ENCODE measurements around the gene IKZF1. TPM values are rescaled to one million over a fixed set of nuclear protein-coding genes. Genes with fewer than 3 reads are reported as not detected.

The IKZF1 gene
- total RNA-seq (100 to 1,000 TPM; 416 to 435 TPM), polyA plus RNA-seq (100 to 1,000 TPM; 145 to 257 (median 209) TPM), total RNA-seq (436 to 728 (median 483) reads per million in 6 experiments)

DNA sequence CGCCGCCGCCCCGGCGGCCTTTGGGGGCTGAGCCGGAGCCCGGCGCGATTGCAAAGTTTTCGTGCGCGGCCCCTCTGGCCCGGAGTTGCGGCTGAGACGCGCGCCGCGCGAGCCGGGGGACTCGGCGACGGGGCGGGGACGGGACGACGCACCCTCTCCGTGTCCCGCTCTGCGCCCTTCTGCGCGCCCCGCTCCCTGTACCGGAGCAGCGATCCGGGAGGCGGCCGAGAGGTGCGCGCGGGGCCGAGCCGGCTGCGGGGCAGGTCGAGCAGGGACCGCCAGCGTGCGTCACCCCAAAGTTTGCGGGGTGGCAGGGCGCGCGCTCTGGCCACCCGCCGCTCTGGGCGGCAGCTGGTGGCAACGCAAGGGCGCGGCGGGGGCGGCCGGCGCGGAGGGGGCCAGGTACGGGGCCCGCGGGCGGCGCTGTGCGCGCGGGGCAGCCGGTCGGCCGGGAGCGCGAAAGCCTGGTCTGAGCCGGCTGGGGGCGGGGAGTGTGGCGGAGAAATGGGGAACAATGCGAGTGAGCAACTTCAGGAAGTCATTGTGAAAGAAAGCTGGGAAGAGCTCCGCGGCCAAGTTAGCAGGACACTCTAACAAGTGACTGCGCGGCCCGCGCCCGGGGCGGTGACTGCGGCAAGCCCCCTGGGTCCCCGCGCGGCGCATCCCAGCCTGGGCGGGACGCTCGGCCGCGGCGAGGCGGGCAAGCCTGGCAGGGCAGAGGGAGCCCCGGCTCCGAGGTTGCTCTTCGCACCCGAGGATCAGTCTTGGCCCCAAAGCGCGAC, at the start of gene IKZF1:
Gene IKZF1, plus strand, starts transcription at position 588 of the 782 bp plus-strand sequence. CDS start 14,346 bp downstream, outside the sequence.
- Mint-ChIP-seq H3K9me3 (no peaks in the 10 kb centered on the region), H3K27ac (peak within 1 kb of the TSS; percentile 89 to 100 (median 98)), H3K4me1 (peaks cover 31 to 68% (median 54%) of the 10 kb centered on the region in 4 donors), H3K27me3 (no peaks in the 10 kb centered on the region), H3K36me3 (peaks cover 25 to 32% (median 30%) of the 10 kb centered on the region in 3 donors), H3K4me3 (peak within 1 kb of the TSS; percentile 88 to 100 (median 100))
- peak; percentile 34 to 41 for ATAC-seq
- DNase-seq: peak in 8 of 10 donors; percentile 51 to 70 (median 61)
- POLR2A ChIA-PET: interaction anchor here (0.8 to 32.9 kb wide), 23 partner anchors 11 to 162 kb away, joined by 3 to 1553 read pairs (median 6); no protein-coding TSS in a partner anchor

GRCh38 chr7:50261593-50261992, 42.9 kb upstream of the IKZF1 start:
- peak overlapping the region; percentile 88 to 99 (median 96) for H3K27ac Mint-ChIP-seq
- H3K27me3 Mint-ChIP-seq: no peaks in the 10 kb centered on the region
- POLR2A ChIA-PET: interaction anchor here (0.8 to 2.9 kb wide), 10 partner anchors 8 to 106 kb away, joined by 3 to 12 read pairs (median 4); partner anchors contain the start of gene IKZF1
- H3K36me3 Mint-ChIP-seq: no peaks in the 10 kb centered on the region
- peak overlapping the region in 9 of 10 donors; percentile 25 to 85 (median 69) for H3K4me3 Mint-ChIP-seq
- no peak for ATAC-seq
- no peak for DNase-seq
- peaks cover 0 to 4% (median 0%) of the 10 kb centered on the region in 9 donors for H3K9me3 Mint-ChIP-seq
- peaks cover 47 to 86% (median 80%) of the 10 kb centered on the region in 4 donors for H3K4me1 Mint-ChIP-seq

- H3K4me3 Mint-ChIP-seq: peak overlapping the region; percentile 29 to 85 (median 68)
- H3K36me3 Mint-ChIP-seq: no peaks in the 10 kb centered on the region
- DNase-seq: no peak
- peaks cover 0 to 4% (median 0%) of the 10 kb centered on the region in 9 donors for H3K9me3 Mint-ChIP-seq
- no peak for ATAC-seq
- H3K27me3 Mint-ChIP-seq: no peaks in the 10 kb centered on the region
- H3K27ac Mint-ChIP-seq: peak overlapping the region; percentile 88 to 99 (median 96)
- POLR2A ChIA-PET: interaction anchor here (0.8 to 2.6 kb wide), 6 partner anchors 9 to 105 kb away, joined by 3 to 12 read pairs (median 4); partner anchors contain the start of gene IKZF1
- H3K4me1 Mint-ChIP-seq: peaks cover 56 to 95% (median 88%) of the 10 kb centered on the region in 4 donors
Measured at GRCh38 chr7:50262446-50262845, 42.1 kb upstream of the IKZF1 start.

DNA sequence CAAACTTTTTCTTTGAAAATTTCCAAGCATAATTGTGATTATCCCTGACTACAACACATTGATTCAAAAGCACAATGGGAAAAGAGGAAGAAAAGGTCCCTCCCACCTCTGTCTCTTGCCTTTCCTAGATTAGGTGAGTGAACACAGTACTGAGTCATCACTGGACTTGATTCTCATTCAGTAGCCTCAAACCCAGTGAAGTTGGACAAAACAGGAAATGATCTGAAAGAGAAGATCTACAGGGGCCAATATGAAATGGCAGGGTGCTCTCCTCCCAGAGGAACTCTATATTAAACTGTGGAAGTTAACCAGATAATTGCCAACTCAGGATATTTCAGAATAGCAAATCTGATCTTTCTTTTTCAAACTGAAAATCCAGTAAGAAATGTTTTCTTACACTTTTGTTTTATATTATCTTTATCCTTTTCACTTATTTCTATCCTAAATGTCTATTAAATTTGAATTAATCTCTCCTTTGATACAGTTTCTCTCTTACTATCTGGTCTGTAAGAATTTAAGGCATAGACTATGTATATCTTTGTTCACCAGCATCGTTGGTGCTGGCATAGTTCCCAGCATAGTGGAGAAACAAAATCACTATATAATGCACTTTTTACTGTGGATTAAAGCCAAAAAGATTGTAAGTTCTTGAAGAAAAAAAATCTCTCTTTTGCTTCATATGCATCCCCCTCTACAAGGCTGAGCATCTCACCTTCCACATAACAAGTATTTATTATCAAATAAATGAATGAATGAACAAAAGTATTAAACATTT, 41.4 kb upstream of the IKZF1 start:
- peaks cover 60 to 95% (median 93%) of the 10 kb centered on the region in 4 donors for H3K4me1 Mint-ChIP-seq
- H3K27ac Mint-ChIP-seq: peak overlapping the region; percentile 88 to 99 (median 96)
- POLR2A ChIA-PET: interaction anchor here (0.8 to 7.1 kb wide), 8 partner anchors 9 to 110 kb away, joined by 3 to 295 read pairs (median 4); partner anchors contain the start of gene IKZF1
- no peak for ATAC-seq
- DNase-seq: no peak
- peaks cover 0 to 4% (median 0%) of the 10 kb centered on the region in 9 donors for H3K9me3 Mint-ChIP-seq
- no peaks in the 10 kb centered on the region for H3K27me3 Mint-ChIP-seq
- H3K4me3 Mint-ChIP-seq: peak overlapping the region; percentile 29 to 87 (median 72)
- H3K36me3 Mint-ChIP-seq: no peaks in the 10 kb centered on the region

DNA sequence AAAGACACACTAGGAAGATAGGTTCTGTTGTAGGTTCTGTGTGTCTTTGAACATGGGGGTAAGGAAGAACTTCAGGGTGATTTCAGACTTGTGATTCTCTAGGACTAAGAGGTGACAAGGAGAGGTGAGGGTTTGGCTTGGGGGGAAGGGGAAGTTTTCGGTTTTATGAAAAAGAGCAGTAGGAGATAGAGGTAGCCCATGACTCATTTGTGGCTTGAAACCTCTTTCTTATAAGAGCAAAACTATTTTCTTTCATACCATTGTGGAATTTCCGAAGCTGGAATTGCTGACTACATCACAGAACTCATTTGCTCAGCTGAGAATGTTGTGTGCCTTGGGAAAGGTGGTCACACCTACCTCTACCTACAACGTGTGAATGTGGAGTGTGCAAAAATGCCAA, 39.6 kb upstream of the IKZF1 start:
- POLR2A ChIA-PET: interaction anchor here (0.7 to 7.1 kb wide), 14 partner anchors 10 to 108 kb away, joined by 3 to 295 read pairs (median 12); partner anchors contain the start of gene IKZF1
- H3K4me1 Mint-ChIP-seq: peaks cover 66 to 100% (median 98%) of the 10 kb centered on the region in 4 donors
- H3K4me3 Mint-ChIP-seq: peak overlapping the region; percentile 34 to 91 (median 86)
- peak overlapping the region; percentile 88 to 99 (median 96) for H3K27ac Mint-ChIP-seq
- H3K36me3 Mint-ChIP-seq: no peaks in the 10 kb centered on the region
- DNase-seq (peak in 1 of 10 donors; percentile 38), ATAC-seq (peak in 1 of 2 donors; percentile 19)
- no peaks in the 10 kb centered on the region for H3K27me3 Mint-ChIP-seq
- H3K9me3 Mint-ChIP-seq: peaks cover 0 to 4% (median 0%) of the 10 kb centered on the region in 9 donors

DNA sequence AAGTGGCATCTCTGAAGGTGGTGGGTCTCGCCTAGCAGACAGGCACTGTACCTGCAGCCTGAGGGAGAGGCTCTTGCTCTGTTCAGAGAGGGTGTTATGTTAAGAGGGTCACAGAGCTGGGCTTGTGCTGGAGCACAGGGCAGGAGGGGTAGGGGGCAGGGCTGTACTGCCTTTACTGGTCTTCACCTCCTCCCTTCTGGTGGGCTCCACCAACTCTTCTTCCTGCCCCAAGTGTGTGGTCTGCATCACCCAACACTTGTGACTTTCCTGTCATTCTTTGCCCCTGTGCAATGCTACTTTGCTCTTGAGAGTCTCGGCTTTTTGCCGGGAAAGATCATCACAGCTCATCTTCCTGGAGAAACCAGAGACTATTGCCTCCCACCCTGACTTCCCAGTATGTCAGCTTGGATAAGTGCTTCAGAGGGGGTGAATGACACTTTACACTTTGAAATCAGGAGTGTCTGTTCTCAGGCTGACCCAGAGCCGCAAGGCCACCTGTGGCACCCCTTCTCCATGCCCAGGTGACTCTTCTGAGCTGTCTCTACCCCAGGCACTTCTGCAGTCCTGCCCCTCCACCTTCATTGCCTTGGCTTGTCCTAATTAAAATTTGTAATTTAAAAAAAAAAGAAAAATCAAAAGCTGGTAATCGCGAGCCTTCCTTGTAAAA, 38.4 kb upstream of the IKZF1 start:
- POLR2A ChIA-PET: interaction anchor here (0.6 to 7.1 kb wide), 31 partner anchors 8 to 126 kb away, joined by 3 to 295 read pairs (median 7); partner anchors contain the start of gene IKZF1
- peaks cover 65 to 99% (median 95%) of the 10 kb centered on the region in 4 donors for H3K4me1 Mint-ChIP-seq
- H3K36me3 Mint-ChIP-seq: peaks cover 0 to 4% (median 0%) of the 10 kb centered on the region in 3 donors
- peak overlapping the region; percentile 77 to 91 (median 86) for H3K4me3 Mint-ChIP-seq
- peak in 3 of 10 donors; percentile 27 to 46 (median 39) for DNase-seq
- ATAC-seq: peak; percentile 8 to 15
- H3K9me3 Mint-ChIP-seq: peaks cover 0 to 7% (median 0%) of the 10 kb centered on the region in 9 donors
- H3K27ac Mint-ChIP-seq: peak overlapping the region; percentile 88 to 99 (median 96)
- no peaks in the 10 kb centered on the region for H3K27me3 Mint-ChIP-seq

DNA sequence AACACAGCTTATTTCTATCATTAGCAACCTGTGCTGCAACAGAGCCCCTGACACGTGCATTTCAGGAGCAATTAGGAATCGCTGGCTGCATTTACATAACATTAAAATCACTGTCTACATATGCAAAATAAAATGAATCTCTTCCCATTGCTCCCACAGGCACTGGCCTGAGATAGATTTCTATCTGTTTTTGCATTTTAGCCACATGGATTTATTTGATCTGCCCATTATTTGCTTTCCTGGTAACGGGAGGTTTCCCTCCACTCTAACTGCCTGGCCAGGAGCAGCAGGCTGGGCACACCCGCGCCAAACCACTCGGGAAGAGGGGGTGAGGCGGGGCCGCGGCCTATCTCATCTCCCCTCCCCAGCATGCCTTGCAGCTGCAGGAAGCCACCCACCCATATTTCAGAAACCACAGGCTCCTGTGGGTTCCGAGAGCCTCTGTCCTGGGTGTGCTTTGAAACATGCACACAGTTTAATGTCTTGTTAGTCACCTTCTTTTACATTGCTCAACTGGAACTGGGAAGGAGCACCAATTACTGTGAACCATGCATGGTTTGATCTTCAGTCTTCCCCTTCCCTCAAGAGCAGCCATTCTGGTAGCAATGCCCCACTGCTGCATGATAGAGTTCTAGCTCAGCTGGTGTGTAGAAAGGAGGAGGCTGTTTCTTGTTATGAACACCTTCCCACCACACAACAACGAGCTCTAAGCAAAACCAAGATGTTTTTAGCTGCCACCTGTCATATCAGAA, 37.7 kb upstream of the IKZF1 start:
- peak overlapping the region; percentile 88 to 99 (median 96) for H3K27ac Mint-ChIP-seq
- DNase-seq: peak; percentile 44 to 90 (median 76)
- H3K36me3 Mint-ChIP-seq: peaks cover 0 to 4% (median 0%) of the 10 kb centered on the region in 3 donors
- peak overlapping the region; percentile 77 to 91 (median 86) for H3K4me3 Mint-ChIP-seq
- peaks cover 0 to 7% (median 0%) of the 10 kb centered on the region in 9 donors for H3K9me3 Mint-ChIP-seq
- POLR2A ChIA-PET: interaction anchor here (0.6 to 7.1 kb wide), 34 partner anchors 8 to 125 kb away, joined by 3 to 295 read pairs (median 8); partner anchors contain the start of gene IKZF1
- H3K27me3 Mint-ChIP-seq: no peaks in the 10 kb centered on the region
- peak; percentile 79 to 87 for ATAC-seq
- H3K4me1 Mint-ChIP-seq: peaks cover 60 to 99% (median 91%) of the 10 kb centered on the region in 4 donors

GRCh38 chr7:50267525-50268041, 36.9 kb upstream of the IKZF1 start:
- Mint-ChIP-seq H3K27ac (peak overlapping the region; percentile 88 to 99 (median 96)), H3K27me3 (no peaks in the 10 kb centered on the region), H3K4me1 (peaks cover 55 to 98% (median 88%) of the 10 kb centered on the region in 4 donors), H3K9me3 (peaks cover 0 to 7% (median 0%) of the 10 kb centered on the region in 9 donors), H3K4me3 (peak overlapping the region; percentile 77 to 91 (median 86)), H3K36me3 (peaks cover 0 to 4% (median 0%) of the 10 kb centered on the region in 3 donors)
- ATAC-seq (no peak), DNase-seq (peak in 1 of 10 donors; percentile 60)
- POLR2A ChIA-PET: interaction anchor here (0.9 to 7.1 kb wide), 24 partner anchors 7 to 125 kb away, joined by 3 to 295 read pairs (median 15); partner anchors contain the start of gene IKZF1

DNA sequence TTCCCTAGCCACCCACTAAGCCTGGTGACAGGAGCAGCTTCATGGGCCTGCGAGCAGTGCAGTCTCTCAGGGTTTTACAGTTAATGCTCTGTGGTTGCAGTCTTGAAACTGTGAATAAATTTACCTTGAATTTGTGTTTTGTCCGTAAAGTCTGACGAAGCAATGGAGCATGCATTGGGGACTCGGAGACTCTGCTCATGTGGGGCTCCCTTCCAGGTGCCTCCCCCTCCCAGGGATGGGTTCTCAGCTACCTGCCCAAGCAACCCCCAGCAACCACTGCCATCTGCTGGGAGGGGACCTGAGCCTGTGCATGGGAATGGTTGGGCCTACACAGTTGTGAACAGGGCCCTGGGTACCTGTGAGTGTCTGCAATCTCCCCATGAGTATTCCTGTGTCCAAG, 36.3 kb upstream of the IKZF1 start:
- Mint-ChIP-seq H3K27me3 (no peaks in the 10 kb centered on the region), H3K36me3 (peaks cover 0 to 4% (median 0%) of the 10 kb centered on the region in 3 donors), H3K27ac (peak overlapping the region; percentile 88 to 99 (median 96)), H3K4me1 (peaks cover 55 to 98% (median 88%) of the 10 kb centered on the region in 4 donors), H3K9me3 (peaks cover 0 to 3% (median 0%) of the 10 kb centered on the region in 9 donors), H3K4me3 (peak overlapping the region in 9 of 10 donors; percentile 47 to 91 (median 84))
- no peak for DNase-seq
- no peak for ATAC-seq
- POLR2A ChIA-PET: interaction anchor here (1.6 to 7.1 kb wide), 12 partner anchors 13 to 93 kb away, joined by 7 to 295 read pairs (median 24); partner anchors contain the start of gene IKZF1

DNA sequence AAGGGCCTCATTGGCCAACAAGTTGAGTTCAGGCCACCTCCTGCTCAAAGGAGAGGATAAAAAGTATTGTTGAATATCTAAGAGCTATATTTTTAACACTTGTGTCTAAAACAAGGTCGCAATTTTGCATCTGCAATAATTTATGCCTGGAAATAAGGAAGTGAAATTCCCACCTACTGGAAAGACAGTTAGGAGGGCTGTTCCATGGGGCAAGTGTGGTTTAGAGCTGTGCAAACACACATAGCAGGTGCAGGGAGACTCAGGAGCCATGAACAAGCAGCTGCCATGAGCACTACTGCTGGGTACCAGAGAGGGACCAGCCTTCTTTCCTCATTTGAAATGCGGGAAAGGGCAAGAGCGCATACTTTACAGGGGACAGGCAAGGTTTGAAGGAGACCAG, 35.5 kb upstream of the IKZF1 start:
- peaks cover 0 to 3% (median 0%) of the 10 kb centered on the region in 9 donors for H3K9me3 Mint-ChIP-seq
- peak overlapping the region in 5 of 10 donors; percentile 28 to 91 (median 84) for H3K4me3 Mint-ChIP-seq
- no peaks in the 10 kb centered on the region for H3K27me3 Mint-ChIP-seq
- no peak for DNase-seq
- no peak for ATAC-seq
- POLR2A ChIA-PET: interaction anchor here (0.6 to 7.1 kb wide), 7 partner anchors 13 to 63 kb away, joined by 3 to 295 read pairs (median 10); partner anchors contain the start of gene IKZF1
- H3K4me1 Mint-ChIP-seq: peaks cover 55 to 98% (median 88%) of the 10 kb centered on the region in 4 donors
- peak overlapping the region; percentile 88 to 99 (median 96) for H3K27ac Mint-ChIP-seq
- H3K36me3 Mint-ChIP-seq: peaks cover 0 to 4% (median 0%) of the 10 kb centered on the region in 3 donors

Measured in naive thymus-derived CD8-positive, alpha-beta T cell (primary cell).